SJCRH30 (cell line): Measurements from ENCODE around the gene PDE7B. TPM values are rescaled to one million over a fixed set of nuclear protein-coding genes. Genes with fewer than 3 reads are reported as not detected.

ENCODE experiments used
- DNase-seq, 2 experiments: peaks; one replicate each; pipeline ENCODE4 v3.0.0-alpha.2; 2015 to 2020
- H3K27ac ChIP-seq: fragments of 250-450 bp; sonication (Bioruptor Pico); 2 replicates; pipeline ENCODE4 v1.5.1; 2020; ENCODE audit warnings: mild to moderate bottlenecking, moderate library complexity
- H3K27me3 ChIP-seq: fragments of 250-450 bp; sonication (Bioruptor Pico); 2 replicates; pipeline ENCODE4 v1.5.1; 2020; ENCODE audit warnings: mild to moderate bottlenecking, moderate library complexity
- H3K36me3 ChIP-seq: fragments of 250-450 bp; sonication (Bioruptor Pico); 2 replicates; pipeline ENCODE4 v1.5.1; 2020; ENCODE audit warnings: mild to moderate bottlenecking, moderate library complexity
- H3K4me1 ChIP-seq: fragments of 250-450 bp; sonication (Bioruptor Pico); 2 replicates; pipeline ENCODE4 v1.5.1; 2020; ENCODE audit warnings: mild to moderate bottlenecking, moderate library complexity
- H3K4me3 ChIP-seq: fragments of 250-450 bp; sonication (Bioruptor Pico); 2 replicates; pipeline ENCODE4 v1.5.1; 2020; ENCODE audit warnings: mild to moderate bottlenecking, moderate library complexity
- H3K9me3 ChIP-seq: fragments of 250-450 bp; sonication (Bioruptor Pico); replicated peaks from 2 replicates; pipeline ENCODE4 v1.5.1; 2020; ENCODE audit warnings: mild to moderate bottlenecking, moderate library complexity
- total RNA-seq: library from RNA; depleted of rRNA; stranded (reverse); fragments of >200 nt; shearing (Covaris generic); gene quantifications from 2 replicates; pipeline ENCODE4 v1.2.3, GENCODE V29; 2014; rRNA removed

PDE7B gene
- 0.20 and 0.71 TPM in 2 replicates for total RNA-seq

DNA sequence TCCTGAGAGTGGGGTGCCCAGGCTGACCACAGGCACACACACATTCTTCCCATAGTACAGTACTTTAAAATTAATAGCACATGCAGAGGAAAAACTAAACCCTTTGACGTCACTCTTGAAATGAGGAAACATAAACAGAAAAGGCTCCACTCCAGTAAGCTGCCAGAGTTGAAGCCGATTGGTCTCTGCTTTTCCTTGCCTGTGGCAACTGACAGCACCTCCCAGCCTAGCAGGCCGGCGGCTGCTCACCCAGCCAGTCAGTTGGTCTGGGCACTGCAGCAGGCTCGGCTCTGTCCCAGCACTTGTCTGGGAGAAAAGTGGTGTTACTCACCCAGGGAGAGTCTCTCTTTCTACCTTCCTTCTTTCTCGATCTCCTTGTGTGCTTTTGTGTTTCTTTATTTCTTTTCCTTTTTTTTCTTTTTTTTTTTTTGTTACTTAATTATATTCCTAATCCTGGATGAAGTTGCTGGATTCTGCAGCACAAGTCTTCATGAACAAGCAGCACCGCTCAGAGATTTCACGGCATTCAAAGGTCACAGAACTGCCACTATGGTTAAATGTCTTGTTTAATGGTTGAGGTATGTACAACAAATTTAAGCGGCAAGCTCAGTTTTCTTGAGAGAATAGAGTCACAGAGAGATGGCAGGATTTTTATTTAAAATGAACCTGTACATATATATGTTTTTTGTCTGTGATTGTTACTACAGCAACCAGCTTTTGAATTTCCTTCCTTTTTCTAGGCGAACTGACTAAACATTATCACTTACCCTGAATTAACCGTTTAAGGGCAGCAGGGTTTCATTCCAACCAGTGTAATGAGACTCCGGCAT lies at the start of gene PDE7B:
Gene PDE7B (plus strand): TSS at position 260 of the 830 bp plus-strand sequence.
- H3K27me3 ChIP-seq, result no peaks in the 10 kb centered on the region; the same call in 1 of the 2 replicates
- H3K4me3 ChIP-seq, result peak within 1 kb of the TSS; percentile 47
- H3K4me1 ChIP-seq, result no peaks in the 10 kb centered on the region
- DNase-seq, result peak; percentile 74 to 81
- H3K27ac ChIP-seq, result no peak within 1 kb of the TSS
- H3K9me3 ChIP-seq, result no peaks in the 10 kb centered on the region
- no peaks in the 10 kb centered on the region for H3K36me3 ChIP-seq

GRCh38 chr6:135801755-135802465 lies 49.6 kb upstream of the PDE7B start:
- Histone ChIP-seq H3K9me3 (no peaks in the 10 kb centered on the region), H3K27ac (no peak overlapping the region), H3K36me3 (no peaks in the 10 kb centered on the region), H3K4me1 (no peaks in the 10 kb centered on the region; the same call in 1 of the 2 replicates), H3K27me3 (0 out of 2 replicates have a peak, but pooled peaks cover 4% of the 10 kb centered on the region), H3K4me3 (no peak overlapping the region)
- DNase-seq, result no peak

- Histone ChIP-seq H3K27me3 (no peaks in the 10 kb centered on the region), H3K4me1 (no peaks in the 10 kb centered on the region), H3K9me3 (no peaks in the 10 kb centered on the region), H3K27ac (no peak overlapping the region), H3K4me3 (no peak overlapping the region), H3K36me3 (no peaks in the 10 kb centered on the region)
- no peak for DNase-seq
Measured at GRCh38 chr6:135810486-135810885, 41.0 kb upstream of the PDE7B start.

- no peaks in the 10 kb centered on the region for H3K4me1 ChIP-seq
- no peak overlapping the region for H3K27ac ChIP-seq
- H3K27me3 ChIP-seq, result no peaks in the 10 kb centered on the region
- DNase-seq, result no peak
- no peaks in the 10 kb centered on the region for H3K36me3 ChIP-seq
- no peak overlapping the region for H3K4me3 ChIP-seq
- no peaks in the 10 kb centered on the region for H3K9me3 ChIP-seq
Measured at GRCh38 chr6:135811170-135811569, 40.3 kb upstream of the PDE7B start.

DNA sequence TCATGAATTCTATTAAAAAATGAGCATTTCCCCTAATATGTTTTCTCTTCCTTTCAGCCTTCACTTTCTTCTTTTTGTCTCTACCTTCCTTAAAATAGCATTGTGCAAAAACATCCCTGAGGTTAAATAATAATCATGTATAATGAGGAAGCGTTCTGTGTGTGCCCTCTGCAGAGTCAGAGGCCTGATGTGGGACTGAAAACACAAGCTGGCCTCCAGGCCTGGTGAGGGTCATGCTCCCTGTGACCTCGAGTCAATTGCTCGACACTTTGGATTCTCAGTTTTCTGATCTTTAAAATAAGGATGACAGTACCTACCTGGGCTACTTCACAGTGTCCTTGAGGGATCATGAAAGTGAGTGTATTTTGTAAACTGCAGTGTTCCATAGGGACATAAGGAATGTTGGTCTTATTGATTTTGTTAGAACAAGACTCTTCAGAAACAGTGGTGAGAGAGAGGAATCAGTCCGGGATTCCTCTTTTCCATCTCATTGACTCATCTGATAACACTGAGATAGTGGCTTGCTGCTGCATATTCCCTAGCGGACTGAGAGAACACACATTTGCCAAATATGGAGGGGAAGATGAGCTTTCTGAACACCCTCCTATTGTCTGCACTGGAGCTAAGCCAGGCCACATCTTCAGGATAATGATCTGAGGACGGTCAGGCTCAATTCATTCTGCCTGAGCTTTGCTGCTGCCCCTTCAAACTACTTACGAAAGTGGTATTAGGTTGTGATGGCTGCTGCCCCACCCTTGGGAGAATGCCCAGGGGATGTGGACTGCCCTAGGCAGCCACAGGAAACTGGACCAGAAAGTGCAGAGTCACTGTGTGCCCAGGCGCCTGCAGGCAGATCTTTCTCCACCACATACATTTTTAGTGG lies 39.6 kb upstream of the PDE7B start:
- Histone ChIP-seq H3K27ac (no peak overlapping the region), H3K4me3 (no peak overlapping the region), H3K27me3 (no peaks in the 10 kb centered on the region), H3K9me3 (no peaks in the 10 kb centered on the region), H3K36me3 (no peaks in the 10 kb centered on the region), H3K4me1 (no peaks in the 10 kb centered on the region)
- no peak for DNase-seq

- Histone ChIP-seq H3K4me1 (no peaks in the 10 kb centered on the region), H3K27ac (no peak overlapping the region), H3K9me3 (no peaks in the 10 kb centered on the region), H3K27me3 (no peaks in the 10 kb centered on the region), H3K4me3 (no peak overlapping the region), H3K36me3 (no peaks in the 10 kb centered on the region)
- DNase-seq, result no peak
Measured at GRCh38 chr6:135813401-135813800, 38.1 kb upstream of the PDE7B start.

DNA sequence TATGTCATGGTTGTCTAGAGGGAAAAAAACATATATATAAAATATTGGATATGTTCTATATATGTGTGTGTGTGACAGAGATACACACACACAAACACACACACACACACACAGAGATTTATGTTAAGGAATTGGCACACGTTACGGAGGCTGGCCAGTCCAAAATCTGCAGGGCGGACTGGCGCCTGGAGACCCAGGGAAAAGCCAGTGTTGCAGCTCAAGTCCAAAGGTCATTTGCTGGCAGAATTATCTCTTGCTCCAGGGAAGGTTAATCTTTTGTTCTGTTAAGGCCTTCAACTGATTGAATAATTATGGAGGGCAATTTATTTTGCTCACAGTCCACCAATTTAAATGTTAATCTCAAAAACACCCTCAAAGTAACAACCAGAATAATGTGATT lies 37.5 kb upstream of the PDE7B start:
- Histone ChIP-seq H3K36me3 (no peaks in the 10 kb centered on the region), H3K4me1 (no peaks in the 10 kb centered on the region), H3K27ac (no peak overlapping the region), H3K4me3 (no peak overlapping the region), H3K9me3 (no peaks in the 10 kb centered on the region), H3K27me3 (no peaks in the 10 kb centered on the region)
- no peak for DNase-seq

DNA sequence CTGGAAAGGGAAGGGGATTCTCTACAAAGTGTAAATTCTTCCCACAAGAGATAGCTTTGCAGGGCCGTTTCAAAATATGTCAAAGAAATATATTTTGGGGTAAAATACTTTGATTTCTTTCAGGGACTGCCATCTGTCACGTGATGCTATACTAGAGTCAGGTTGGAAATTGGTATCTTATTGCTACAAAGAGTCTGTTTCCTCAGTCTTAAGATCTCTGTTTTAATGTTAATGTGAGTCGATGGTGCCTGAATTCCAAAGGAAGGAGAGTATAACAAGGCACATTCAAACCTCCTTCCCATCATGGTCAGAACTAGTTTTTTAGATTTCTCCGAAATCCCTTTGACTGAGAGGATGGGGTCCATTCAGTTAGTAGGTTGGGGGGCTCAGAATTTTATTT lies 36.3 kb upstream of the PDE7B start:
- Histone ChIP-seq H3K36me3 (no peaks in the 10 kb centered on the region), H3K27ac (no peak overlapping the region), H3K4me1 (no peaks in the 10 kb centered on the region), H3K27me3 (peaks cover under 1% of the 10 kb centered on the region; the same call in 1 of the 2 replicates), H3K4me3 (no peak overlapping the region), H3K9me3 (no peaks in the 10 kb centered on the region)
- no peak for DNase-seq

DNA sequence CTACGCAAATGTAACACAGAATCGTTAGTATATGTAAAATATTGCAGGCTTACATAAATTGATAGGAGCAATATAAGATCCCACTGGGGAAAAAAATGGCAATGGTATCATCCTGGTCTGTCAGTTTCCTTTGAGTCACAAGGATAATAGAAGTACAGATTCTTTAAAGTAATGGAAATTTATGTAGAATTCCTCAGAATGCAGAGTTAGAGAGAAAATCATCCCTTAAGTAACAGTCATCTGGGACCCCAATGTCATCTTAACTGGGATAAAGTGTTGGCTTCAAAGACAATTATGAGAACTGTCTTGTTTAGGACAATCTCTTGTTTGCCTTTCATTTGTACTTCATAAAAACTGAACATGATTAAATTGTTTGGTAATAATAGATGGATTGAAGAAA lies 34.5 kb upstream of the PDE7B start:
- DNase-seq, result no peak
- H3K4me3 ChIP-seq, result no peak overlapping the region
- no peaks in the 10 kb centered on the region for H3K36me3 ChIP-seq
- H3K27me3 ChIP-seq, result peaks cover 3% of the 10 kb centered on the region; the same call in 1 of the 2 replicates
- no peaks in the 10 kb centered on the region for H3K4me1 ChIP-seq
- no peak overlapping the region for H3K27ac ChIP-seq
- H3K9me3 ChIP-seq, result no peaks in the 10 kb centered on the region

GRCh38 chr6:135819665-135820064 lies 31.8 kb upstream of the PDE7B start:
- no peak overlapping the region for H3K27ac ChIP-seq
- DNase-seq, result no peak
- H3K27me3 ChIP-seq, result peaks cover 3% of the 10 kb centered on the region; the same call in 1 of the 2 replicates
- no peaks in the 10 kb centered on the region for H3K4me1 ChIP-seq
- H3K36me3 ChIP-seq, result no peaks in the 10 kb centered on the region
- H3K9me3 ChIP-seq, result no peaks in the 10 kb centered on the region
- no peak overlapping the region for H3K4me3 ChIP-seq

GRCh38 chr6:135820340-135820739 lies 31.2 kb upstream of the PDE7B start:
- Histone ChIP-seq H3K36me3 (no peaks in the 10 kb centered on the region), H3K9me3 (no peaks in the 10 kb centered on the region), H3K27me3 (peaks cover 3% of the 10 kb centered on the region; the same call in 1 of the 2 replicates), H3K4me3 (no peak overlapping the region), H3K4me1 (no peaks in the 10 kb centered on the region), H3K27ac (no peak overlapping the region)
- DNase-seq, result no peak

GRCh38 chr6:135823851-135824250 lies 27.6 kb upstream of the PDE7B start:
- H3K36me3 ChIP-seq, result no peaks in the 10 kb centered on the region
- H3K4me1 ChIP-seq, result no peaks in the 10 kb centered on the region
- H3K4me3 ChIP-seq, result no peak overlapping the region

DNA sequence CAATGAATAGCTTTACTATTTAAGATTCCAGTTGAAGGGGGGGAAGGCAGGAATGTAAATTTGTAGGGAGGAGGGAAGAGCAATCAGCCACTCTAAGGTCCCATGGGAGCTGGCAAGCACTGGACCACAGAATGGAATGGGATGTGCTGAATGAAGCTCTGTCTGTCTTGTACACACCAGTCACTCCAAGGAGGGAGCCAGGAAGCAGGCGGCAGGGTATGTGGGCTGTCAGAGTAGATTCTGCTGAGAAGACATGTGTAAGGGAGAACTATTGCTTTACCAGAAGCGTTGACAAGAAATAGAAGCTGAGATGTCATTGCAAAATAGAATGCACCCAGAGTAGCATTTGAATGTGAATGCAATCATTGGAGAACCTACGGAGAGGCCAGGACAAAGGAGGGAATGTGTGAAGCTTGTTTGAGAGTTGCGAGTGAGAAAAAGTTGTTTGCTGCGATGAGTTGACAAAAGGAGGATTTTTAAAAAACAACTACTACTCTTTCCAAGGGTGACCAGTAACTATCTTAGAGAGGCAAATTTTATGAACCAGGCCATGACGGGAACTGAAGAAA lies 25.2 kb upstream of the PDE7B start:
- no peak for DNase-seq
- H3K9me3 ChIP-seq, result no peaks in the 10 kb centered on the region
- H3K27ac ChIP-seq, result no peak overlapping the region
- no peaks in the 10 kb centered on the region for H3K27me3 ChIP-seq
- H3K36me3 ChIP-seq, result no peaks in the 10 kb centered on the region
- H3K4me1 ChIP-seq, result no peaks in the 10 kb centered on the region
- no peak overlapping the region for H3K4me3 ChIP-seq

More at GRCh38 chr6:135823851-135824250, 27.6 kb upstream of the PDE7B start:
- no peak for DNase-seq
- Histone ChIP-seq H3K27me3 (peaks cover 3% of the 10 kb centered on the region; the same call in 1 of the 2 replicates), H3K27ac (no peak overlapping the region), H3K9me3 (no peaks in the 10 kb centered on the region)

- no peak overlapping the region for H3K27ac ChIP-seq
- no peak for DNase-seq
- no peak overlapping the region for H3K4me3 ChIP-seq
- no peaks in the 10 kb centered on the region; the same call in 1 of the 2 replicates for H3K27me3 ChIP-seq
- H3K36me3 ChIP-seq, result no peaks in the 10 kb centered on the region
- H3K4me1 ChIP-seq, result no peaks in the 10 kb centered on the region
- H3K9me3 ChIP-seq, result no peaks in the 10 kb centered on the region
Measured at GRCh38 chr6:135828021-135828420, 23.5 kb upstream of the PDE7B start.
